ENCODE measurements around the gene USP34. TPM values are rescaled to one million over a fixed set of nuclear protein-coding genes. Genes with fewer than 3 reads are reported as not detected.

The USP34 gene
- total RNA-seq, 1 experiment from 2014 or later: 76.3 TPM

DNA sequence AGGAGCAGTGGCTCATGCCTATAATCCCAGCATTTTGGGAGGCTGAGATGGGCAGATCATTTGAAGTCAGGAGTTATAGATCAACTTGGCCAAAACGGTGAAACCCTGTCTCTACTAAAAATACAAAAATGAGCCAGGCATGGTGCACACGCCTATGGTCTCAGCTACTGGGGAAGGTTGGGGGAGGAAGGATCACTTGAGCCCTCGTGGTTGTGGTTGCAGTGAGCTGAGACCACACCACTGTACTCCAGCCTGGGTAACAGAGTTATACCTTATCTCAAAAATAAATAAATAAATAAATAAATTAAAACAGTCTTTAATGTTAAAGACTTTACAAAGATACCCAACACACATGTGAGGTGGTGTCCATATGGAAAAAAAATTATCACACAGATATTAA, 174.9 kb downstream of the USP34 start (continued):
- no peak for TF ChIP-seq EZH2phosphoT487 (IDR thresholded peaks at IDR 0.05; ENCODE audit: borderline replicate concordance)
- TF ChIP-seq, protein P1, sequence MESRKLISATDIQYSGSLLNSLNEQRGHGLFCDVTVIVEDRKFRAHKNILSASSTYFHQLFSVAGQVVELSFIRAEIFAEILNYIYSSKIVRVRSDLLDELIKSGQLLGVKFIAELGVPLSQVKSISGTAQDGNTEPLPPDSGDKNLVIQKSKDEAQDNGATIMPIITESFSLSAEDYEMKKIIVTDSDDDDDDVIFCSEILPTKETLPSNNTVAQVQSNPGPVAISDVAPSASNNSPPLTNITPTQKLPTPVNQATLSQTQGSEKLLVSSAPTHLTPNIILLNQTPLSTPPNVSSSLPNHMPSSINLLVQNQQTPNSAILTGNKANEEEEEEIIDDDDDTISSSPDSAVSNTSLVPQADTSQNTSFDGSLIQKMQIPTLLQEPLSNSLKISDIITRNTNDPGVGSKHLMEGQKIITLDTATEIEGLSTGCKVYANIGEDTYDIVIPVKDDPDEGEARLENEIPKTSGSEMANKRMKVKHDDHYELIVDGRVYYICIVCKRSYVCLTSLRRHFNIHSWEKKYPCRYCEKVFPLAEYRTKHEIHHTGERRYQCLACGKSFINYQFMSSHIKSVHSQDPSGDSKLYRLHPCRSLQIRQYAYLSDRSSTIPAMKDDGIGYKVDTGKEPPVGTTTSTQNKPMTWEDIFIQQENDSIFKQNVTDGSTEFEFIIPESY (IDR thresholded peaks at IDR 0.05; ENCODE audit: extremely low read depth, insufficient replicate concordance, low read length): no peak

DNA sequence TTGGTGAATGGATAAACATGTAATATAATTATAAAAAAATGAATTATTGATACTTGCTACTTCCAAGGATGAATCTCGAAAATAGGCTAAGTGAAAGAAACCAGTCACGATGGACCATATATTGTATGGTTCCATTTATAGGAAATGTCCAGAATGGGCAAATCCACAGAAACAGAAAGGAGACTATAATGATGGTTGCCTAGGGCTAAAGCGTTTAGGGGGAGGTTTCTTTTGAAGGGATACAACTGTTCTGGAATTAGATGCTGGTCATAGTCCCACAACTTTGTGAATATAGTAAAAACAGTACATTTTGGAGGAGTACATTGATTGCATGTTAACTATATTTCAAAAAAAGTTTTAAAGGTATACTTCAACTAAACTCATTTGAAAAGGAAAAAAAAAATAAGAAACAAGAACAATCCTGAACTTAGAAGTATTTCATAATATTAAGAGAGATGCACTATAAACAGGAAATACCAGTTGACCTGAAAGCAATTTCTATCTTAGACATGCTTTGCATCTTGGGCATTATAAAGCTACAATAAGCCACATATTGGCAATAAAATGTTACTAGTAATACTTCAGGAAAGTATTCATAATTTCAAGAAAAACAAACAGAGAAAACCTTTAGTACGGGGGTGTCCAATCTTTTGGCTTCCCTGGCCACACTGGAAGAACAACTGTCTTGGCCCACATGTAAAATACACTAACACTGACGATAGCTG, 178.9 kb downstream of the USP34 start:
- intact Hi-C loops (cut with micrococcal nuclease): no loop called here
- Histone ChIP-seq H3K9me3 (ENCODE audit: control insufficient read depth in 1 of 2, insufficient read depth in 1 of 2, low read depth in 1 of 2, low read length in 2 of 2) (no peaks in the 10 kb centered on the region), H3K79me2 (ENCODE audit: insufficient read depth, low read length) (no peaks in the 10 kb centered on the region), H3K9me2 (ENCODE audit: insufficient read depth) (no peaks in the 10 kb centered on the region), H3K27me3 (ENCODE audit: insufficient read depth, low read length) (no peaks in the 10 kb centered on the region), H3K9ac (ENCODE audit: low read length) (no peak overlapping the region), H3K4me2 (ENCODE audit: low read length) (no peak overlapping the region), H3K4me1 (ENCODE audit: control insufficient read depth in 1 of 2, insufficient read depth in 2 of 2, low read length in 2 of 2) (no peaks in the 10 kb centered on the region), H3K36me3 (ENCODE audit: control insufficient read depth in 1 of 2, insufficient read depth in 2 of 2, low read length in 2 of 2) (peaks cover 13 to 14% of the 10 kb centered on the region in 2 experiments), H4K20me1 (ENCODE audit: insufficient read depth) (peaks cover 11% of the 10 kb centered on the region; the same call in 1 of the 2 replicates), H3K4me3 (replicated peaks in 1 of 2; ENCODE audit: low read depth in 1 of 2, low read length in 2 of 2) (no peak overlapping the region), H3K27ac (ENCODE audit: low read depth, low read length) (no peak overlapping the region), H2AFZ (ENCODE audit: low read depth, low read length, poor library complexity, severe bottlenecking) (no peak overlapping the region)
- DNase-seq (ENCODE audit: low read depth, low spot score) (no peak), ATAC-seq (no peak)
- no TSS peak for BruUV-seq (replicated peaks)
- TF ChIP-seq, protein P1 (IDR thresholded peaks at IDR 0.05; ENCODE audit: extremely low read depth, insufficient replicate concordance, low read length): no peak
- TF ChIP-seq, protein P2, sequence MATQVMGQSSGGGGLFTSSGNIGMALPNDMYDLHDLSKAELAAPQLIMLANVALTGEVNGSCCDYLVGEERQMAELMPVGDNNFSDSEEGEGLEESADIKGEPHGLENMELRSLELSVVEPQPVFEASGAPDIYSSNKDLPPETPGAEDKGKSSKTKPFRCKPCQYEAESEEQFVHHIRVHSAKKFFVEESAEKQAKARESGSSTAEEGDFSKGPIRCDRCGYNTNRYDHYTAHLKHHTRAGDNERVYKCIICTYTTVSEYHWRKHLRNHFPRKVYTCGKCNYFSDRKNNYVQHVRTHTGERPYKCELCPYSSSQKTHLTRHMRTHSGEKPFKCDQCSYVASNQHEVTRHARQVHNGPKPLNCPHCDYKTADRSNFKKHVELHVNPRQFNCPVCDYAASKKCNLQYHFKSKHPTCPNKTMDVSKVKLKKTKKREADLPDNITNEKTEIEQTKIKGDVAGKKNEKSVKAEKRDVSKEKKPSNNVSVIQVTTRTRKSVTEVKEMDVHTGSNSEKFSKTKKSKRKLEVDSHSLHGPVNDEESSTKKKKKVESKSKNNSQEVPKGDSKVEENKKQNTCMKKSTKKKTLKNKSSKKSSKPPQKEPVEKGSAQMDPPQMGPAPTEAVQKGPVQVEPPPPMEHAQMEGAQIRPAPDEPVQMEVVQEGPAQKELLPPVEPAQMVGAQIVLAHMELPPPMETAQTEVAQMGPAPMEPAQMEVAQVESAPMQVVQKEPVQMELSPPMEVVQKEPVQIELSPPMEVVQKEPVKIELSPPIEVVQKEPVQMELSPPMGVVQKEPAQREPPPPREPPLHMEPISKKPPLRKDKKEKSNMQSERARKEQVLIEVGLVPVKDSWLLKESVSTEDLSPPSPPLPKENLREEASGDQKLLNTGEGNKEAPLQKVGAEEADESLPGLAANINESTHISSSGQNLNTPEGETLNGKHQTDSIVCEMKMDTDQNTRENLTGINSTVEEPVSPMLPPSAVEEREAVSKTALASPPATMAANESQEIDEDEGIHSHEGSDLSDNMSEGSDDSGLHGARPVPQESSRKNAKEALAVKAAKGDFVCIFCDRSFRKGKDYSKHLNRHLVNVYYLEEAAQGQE (IDR thresholded peaks at IDR 0.05; ENCODE audit: low read depth): no peak
- CTCF ChIA-PET: no interaction called here
- POLR2A ChIA-PET: no interaction called here
- RAD21 ChIA-PET (ENCODE audit: low non-redundant PET in 1 of 2, low total read pairs in 2 of 2, uncharacterized antibody in 2 of 2, unreplicated experiment in 2 of 2): no interaction called here

Measured in HCT116 (cell line).